HEK293 (cell line): Measurements from ENCODE around the gene SENP5.
A peak's percentile ranks its signal among the peaks of the same experiment; 100 is the strongest.

Source experiments
- CTCF ChIA-PET: fragments of 350-600 bp; formaldehyde crosslinking; extraction: SDS; loops from one replicate; lab custom pipeline; 2021; ENCODE audit warnings: antibody characterized with exemption; lab: Yijun Ruan, JAX
- POLR2A ChIA-PET: fragments of 300-600 bp; formaldehyde crosslinking; extraction: SDS; loops from one replicate; lab custom pipeline; 2020; ENCODE audit warnings: antibody characterized with exemption, inconsistent platforms; lab: Yijun Ruan, JAX
- H3K27ac ChIP-seq: fragments of 200-500 bp; sonication (Bioruptor generic); 2 replicates; pipeline ENCODE4 v1.5.1; 2014; ENCODE audit warnings: low read depth, low read length, control low read depth, inconsistent platforms; ENCODE audit errors: extremely low read depth
- H3K36me3 ChIP-seq, 2 experiments: fragments of 200-500 bp in 1 of 2; sonication (Bioruptor generic) in 1 of 2; 1 replicate in 1 of 2; 2 replicates in 1 of 2; pipeline ENCODE4 v1.5.1; 2014 to 2017; ENCODE audit warnings: inconsistent platforms in 2 of 2, low read length in 2 of 2; ENCODE audit not compliant: control insufficient read depth in 2 of 2, insufficient read depth in 1 of 2
- H3K4me1 ChIP-seq: fragments of 200-500 bp; sonication (Bioruptor generic); 2 replicates; pipeline ENCODE4 v1.5.1; 2014; ENCODE audit warnings: mild to moderate bottlenecking, low read length, inconsistent platforms; ENCODE audit not compliant: control insufficient read depth, insufficient read depth
- H3K4me3 ChIP-seq: 2 replicates; pipeline ENCODE4 v1.5.1; 2011; ENCODE audit warnings: low read depth, mild to moderate bottlenecking, control low read depth, low read length, moderate library complexity
- H3K9me3 ChIP-seq: fragments of 200-500 bp; sonication (Bioruptor generic); 2 replicates; pipeline ENCODE4 v1.5.1; 2014; ENCODE audit warnings: low read depth, low read length, inconsistent platforms; ENCODE audit not compliant: control insufficient read depth, insufficient read depth
- EGR2 ChIP-seq: fragments of 450-650 bp; formaldehyde crosslinking; IDR thresholded peaks from 2 replicates; pipeline ENCODE4 v1.5.1; 2016; ENCODE audit warnings: low read depth, missing biosample characterization, missing genetic modification characterization
- SP2 ChIP-seq: fragments of 450-650 bp; formaldehyde crosslinking; IDR thresholded peaks from 2 replicates; pipeline ENCODE4 v1.5.1; 2016; ENCODE audit warnings: missing biosample characterization, missing genetic modification characterization
- ZFHX2 ChIP-seq: fragments of 450-650 bp; formaldehyde crosslinking; conservative IDR thresholded peaks from 2 replicates; pipeline ENCODE4 v1.5.1; 2016; ENCODE audit warnings: missing biosample characterization, missing genetic modification characterization
- ZNF112 ChIP-seq: fragments of 450-650 bp; formaldehyde crosslinking; IDR thresholded peaks from 2 replicates; pipeline ENCODE4 v1.5.0; 2017; ENCODE audit warnings: missing biosample characterization, missing genetic modification characterization
- ZNF121 ChIP-seq: fragments of 450-650 bp; formaldehyde crosslinking; IDR thresholded peaks from 2 replicates; pipeline ENCODE4 v1.5.1; 2016; ENCODE audit warnings: missing biosample characterization, missing genetic modification characterization
- ZNF148 ChIP-seq: fragments of 450-650 bp; formaldehyde crosslinking; IDR thresholded peaks from 2 replicates; pipeline ENCODE4 v1.5.0; 2017; ENCODE audit warnings: missing biosample characterization, missing genetic modification characterization, borderline replicate concordance
- ZNF223 ChIP-seq: fragments of 450-650 bp; formaldehyde crosslinking; IDR thresholded peaks from 2 replicates; pipeline ENCODE4 v1.5.1; 2016; ENCODE audit warnings: missing biosample characterization, missing genetic modification characterization
- ZNF292 ChIP-seq: fragments of 450-650 bp; formaldehyde crosslinking; IDR thresholded peaks from 2 replicates; pipeline ENCODE4 v1.5.1; 2016; ENCODE audit warnings: low read depth, missing biosample characterization, missing genetic modification characterization, borderline replicate concordance
- ZNF335 ChIP-seq: fragments of 450-650 bp; formaldehyde crosslinking; conservative IDR thresholded peaks from 2 replicates; pipeline ENCODE4 v1.5.1; 2016; ENCODE audit warnings: missing biosample characterization, missing genetic modification characterization
- ZNF341 ChIP-seq: fragments of 450-650 bp; formaldehyde crosslinking; IDR thresholded peaks from 2 replicates; pipeline ENCODE4; 2016; ENCODE audit warnings: low read depth, missing biosample characterization, missing genetic modification characterization
- ZNF530 ChIP-seq: fragments of 450-650 bp; formaldehyde crosslinking; IDR thresholded peaks from 2 replicates; pipeline ENCODE4 v1.5.1; 2016; ENCODE audit warnings: low read depth, missing biosample characterization, missing genetic modification characterization
- ZNF596 ChIP-seq: fragments of 450-650 bp; IDR thresholded peaks from 2 replicates; pipeline ENCODE4 v1.5.0; 2018; ENCODE audit warnings: missing biosample characterization, mild to moderate bottlenecking, missing genetic modification characterization, moderate library complexity
- ZNF600 ChIP-seq: fragments of 450-650 bp; formaldehyde crosslinking; IDR thresholded peaks from 2 replicates; pipeline ENCODE4 v1.5.1; 2016; ENCODE audit warnings: missing biosample characterization, missing genetic modification characterization
- ZNF629 ChIP-seq: fragments of 450-650 bp; formaldehyde crosslinking; IDR thresholded peaks from 2 replicates; pipeline ENCODE4 v1.5.1; 2017; ENCODE audit warnings: missing biosample characterization, missing genetic modification characterization
- ZNF660 ChIP-seq: fragments of 450-650 bp; IDR thresholded peaks from 2 replicates; pipeline ENCODE4 v1.5.1; 2018; ENCODE audit warnings: missing biosample characterization, mild to moderate bottlenecking, missing genetic modification characterization
- ZNF677 ChIP-seq: fragments of 450-650 bp; IDR thresholded peaks from 2 replicates; pipeline ENCODE4 v1.5.0; 2018; ENCODE audit warnings: missing biosample characterization, mild to moderate bottlenecking, missing genetic modification characterization, moderate library complexity
- ZNF704 ChIP-seq: fragments of 450-650 bp; formaldehyde crosslinking; IDR thresholded peaks from 2 replicates; pipeline ENCODE4 v1.5.1; 2016; ENCODE audit warnings: missing biosample characterization, missing genetic modification characterization
- ZXDB ChIP-seq: fragments of 450-650 bp; formaldehyde crosslinking; IDR thresholded peaks from 2 replicates; pipeline ENCODE4 v1.5.1; 2016; ENCODE audit warnings: missing biosample characterization, missing genetic modification characterization
- TF ChIP-seq, protein P1 (sequence below): fragments of 450-650 bp; formaldehyde crosslinking; IDR thresholded peaks from 2 replicates; pipeline ENCODE4 v1.5.1; 2017; ENCODE audit warnings: missing biosample characterization, missing genetic modification characterization

Gene SENP5

DNA sequence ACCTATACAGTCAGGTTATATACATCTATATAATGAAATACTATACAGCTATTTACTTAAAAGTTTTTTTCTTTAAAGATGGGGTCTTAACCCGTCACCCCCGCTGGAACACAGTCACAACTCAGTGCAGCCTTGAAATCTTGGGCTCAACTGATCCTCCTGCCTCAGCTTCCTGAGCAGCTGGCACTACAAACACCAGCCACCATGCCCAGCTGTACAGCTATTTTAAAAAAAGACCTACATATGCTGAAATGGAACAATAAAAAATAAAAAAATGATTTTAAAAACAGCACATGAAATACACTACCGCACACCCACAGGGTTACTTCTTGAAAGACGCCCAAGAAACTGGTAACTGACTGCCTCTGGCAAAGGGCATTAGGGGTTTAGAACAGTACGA, 70.9 kb downstream of the SENP5 start:
- Histone ChIP-seq H3K36me3 (peaks cover 5 to 71% of the 10 kb centered on the region in 2 experiments), H3K27ac (no peak overlapping the region), H3K4me3 (no peak overlapping the region), H3K9me3 (no peaks in the 10 kb centered on the region), H3K4me1 (no peaks in the 10 kb centered on the region)
- ChIA-PET POLR2A (no interaction called here), CTCF (interaction anchor here (0.6 to 1.3 kb wide), 4 partner anchors 103 to 456 kb away, joined by 3 to 4 read pairs (median 4); no protein-coding TSS in a partner anchor)
- TF ChIP-seq ZXDB (tag by site-specific recombination) (no peak), ZNF292 (tag by site-specific recombination) (no peak), ZNF677 (tag by site-specific recombination) (no peak), ZNF148 (tag by site-specific recombination) (no peak), ZNF629 (tag by site-specific recombination) (no peak), ZNF121 (tag by site-specific recombination) (no peak), ZNF596 (tag by site-specific recombination) (no peak), ZNF660 (tag by site-specific recombination) (no peak), SP2 (tag by site-specific recombination) (no peak), ZNF112 (tag by site-specific recombination) (no peak), ZNF530 (tag by site-specific recombination) (no peak), ZNF223 (tag by site-specific recombination) (no peak)
- TF ChIP-seq, protein P1, sequence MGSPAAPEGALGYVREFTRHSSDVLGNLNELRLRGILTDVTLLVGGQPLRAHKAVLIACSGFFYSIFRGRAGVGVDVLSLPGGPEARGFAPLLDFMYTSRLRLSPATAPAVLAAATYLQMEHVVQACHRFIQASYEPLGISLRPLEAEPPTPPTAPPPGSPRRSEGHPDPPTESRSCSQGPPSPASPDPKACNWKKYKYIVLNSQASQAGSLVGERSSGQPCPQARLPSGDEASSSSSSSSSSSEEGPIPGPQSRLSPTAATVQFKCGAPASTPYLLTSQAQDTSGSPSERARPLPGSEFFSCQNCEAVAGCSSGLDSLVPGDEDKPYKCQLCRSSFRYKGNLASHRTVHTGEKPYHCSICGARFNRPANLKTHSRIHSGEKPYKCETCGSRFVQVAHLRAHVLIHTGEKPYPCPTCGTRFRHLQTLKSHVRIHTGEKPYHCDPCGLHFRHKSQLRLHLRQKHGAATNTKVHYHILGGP (tag by site-specific recombination) = no peak

GRCh38 chr3:196941729-196942225, 74.1 kb downstream of the SENP5 start:
- CTCF ChIA-PET = interaction anchor here (0.6 to 1.8 kb wide), 4 partner anchors 10 to 257 kb away, joined by 3 to 9 read pairs (median 6); no protein-coding TSS in a partner anchor
- Histone ChIP-seq H3K36me3 (peaks cover 0 to 42% of the 10 kb centered on the region in 2 experiments), H3K27ac (peak overlapping the region; percentile 67), H3K4me3 (peak overlapping the region; percentile 91), H3K9me3 (no peaks in the 10 kb centered on the region), H3K4me1 (no peaks in the 10 kb centered on the region)
- POLR2A ChIA-PET = interaction anchor here (0.7 to 2.6 kb wide), 7 partner anchors 9 to 202 kb away, joined by 3 to 24 read pairs (median 3); partner anchors contain the start of genes PAK2 and SENP5
- TF ChIP-seq ZNF223 (tag by site-specific recombination) = no peak
- no peak for TF ChIP-seq ZNF704 (tag by site-specific recombination)
- TF ChIP-seq ZNF335 = 0 out of 2 replicates have a peak, but pooled peaks have one; percentile 63
- peak; percentile 61; the same call in 1 of the 2 replicates for TF ChIP-seq EGR2 (tag by site-specific recombination)
- TF ChIP-seq ZFHX2 (tag by site-specific recombination) = peak; percentile 77
- TF ChIP-seq ZNF600 (tag by site-specific recombination) = peak; percentile 30; the same call in 1 of the 2 replicates
- peak; percentile 55; the same call in 1 of the 2 replicates for TF ChIP-seq ZNF341 (tag by site-specific recombination)
